HEK293T (cell line): ENCODE results near the gene TMEM35B.

Source experiments
- CTCF ChIA-PET: fragments of 350-600 bp; formaldehyde crosslinking; extraction: SDS; loops from one replicate; lab custom pipeline; 2021; ENCODE audit warnings: antibody characterized with exemption, inconsistent platforms; lab: Yijun Ruan, JAX
- POLR2A ChIA-PET: fragments of 350-600 bp; formaldehyde crosslinking; extraction: SDS; loops from one replicate; lab custom pipeline; 2020; ENCODE audit warnings: antibody characterized with exemption, inconsistent platforms; lab: Yijun Ruan, JAX
- DNase-seq: peaks from one replicate; pipeline ENCODE4 v3.0.0; 2012; ENCODE audit warnings: mixed read lengths; ENCODE audit errors: extremely low spot score
- ARNT ChIP-seq: fragments of 450-650 bp; IDR thresholded peaks from 2 replicates; pipeline ENCODE4 v1.6.1; 2017; ENCODE audit warnings: mild to moderate bottlenecking
- BHLHE40 ChIP-seq: fragments of 450-650 bp; IDR thresholded peaks from 2 replicates; pipeline ENCODE4 v1.6.1; 2016; ENCODE audit warnings: mild to moderate bottlenecking, moderate library complexity, borderline replicate concordance
- CTBP1 ChIP-seq: fragments of 450-650 bp; IDR thresholded peaks from 2 replicates; pipeline ENCODE4 v1.6.1; 2016; ENCODE audit warnings: borderline replicate concordance
- ELF4 ChIP-seq: fragments of 450-650 bp; IDR thresholded peaks from 2 replicates; pipeline ENCODE4 v1.6.1; 2017; ENCODE audit warnings: antibody characterized with exemption
- FOXA1 ChIP-seq: fragments of 450-650 bp; IDR thresholded peaks from 2 replicates; pipeline ENCODE4 v1.6.1; 2016; ENCODE audit warnings: mild to moderate bottlenecking
- FOXK2 ChIP-seq: fragments of 450-650 bp; IDR thresholded peaks from 2 replicates; pipeline ENCODE4 v1.6.1; 2016; ENCODE audit warnings: mild to moderate bottlenecking
- FOXM1 ChIP-seq: fragments of 450-650 bp; IDR thresholded peaks from 2 replicates; pipeline ENCODE4 v1.6.1; 2017; ENCODE audit warnings: mild to moderate bottlenecking, borderline replicate concordance
- HDGF ChIP-seq: fragments of 450-650 bp; IDR thresholded peaks from 2 replicates; pipeline ENCODE4 v1.6.1; 2017; ENCODE audit warnings: antibody characterized with exemption, borderline replicate concordance
- L3MBTL2 ChIP-seq: fragments of 450-650 bp; conservative IDR thresholded peaks from 2 replicates; pipeline ENCODE4 v1.6.1; 2016; ENCODE audit warnings: mild to moderate bottlenecking
- LEF1 ChIP-seq: fragments of 450-650 bp; IDR thresholded peaks from 2 replicates; pipeline ENCODE4 v1.6.1; 2017; ENCODE audit warnings: mild to moderate bottlenecking, borderline replicate concordance
- NFRKB ChIP-seq: fragments of 450-650 bp; IDR thresholded peaks from 2 replicates; pipeline ENCODE4 v1.6.1; 2016; ENCODE audit warnings: mild to moderate bottlenecking, moderate library complexity
- PKNOX1 ChIP-seq: fragments of 450-650 bp; IDR thresholded peaks from 2 replicates; pipeline ENCODE4 v1.6.1; 2016
- SP1 ChIP-seq: fragments of 450-650 bp; IDR thresholded peaks from 2 replicates; pipeline ENCODE4 v1.6.1; 2017
- SUZ12 ChIP-seq: fragments of 450-650 bp; IDR thresholded peaks from 2 replicates; pipeline ENCODE4 v1.6.1; 2016; ENCODE audit warnings: mild to moderate bottlenecking
- TARDBP ChIP-seq: fragments of 450-650 bp; IDR thresholded peaks from 2 replicates; pipeline ENCODE4 v1.6.1; 2016
- ZNF384 ChIP-seq: fragments of 450-650 bp; IDR thresholded peaks from 2 replicates; pipeline ENCODE4 v1.6.1; 2016

TMEM35B gene

GRCh38 chr1:35029761-35030160 is 44.6 kb upstream of the TMEM35B start:
- POLR2A ChIA-PET, result interaction anchor here (0.8 to 3.2 kb wide), 4 partner anchors 12 to 170 kb away, joined by 3 to 17 read pairs (median 6); partner anchors contain the start of genes SFPQ, SMIM12 and ZMYM1
- CTCF ChIA-PET, result no interaction called here
- DNase-seq, result no peak
- no peak for TF ChIP-seq SUZ12
- no peak for TF ChIP-seq SP1
- TF ChIP-seq CTBP1, result no peak
- no peak for TF ChIP-seq ELF4
- no peak for TF ChIP-seq L3MBTL2
- no peak for TF ChIP-seq PKNOX1
- no peak for TF ChIP-seq BHLHE40
- TF ChIP-seq FOXM1, result no peak
- no peak for TF ChIP-seq LEF1
- no peak for TF ChIP-seq NFRKB
- no peak for TF ChIP-seq ZNF384
- no peak for TF ChIP-seq FOXK2
- no peak for TF ChIP-seq FOXA1
- TF ChIP-seq TARDBP, result no peak
- TF ChIP-seq ARNT, result no peak
- TF ChIP-seq HDGF, result no peak

- CTCF ChIA-PET, result interaction anchor here (0.5 kb wide), 1 partner anchor 112 kb away, joined by 3 read pairs; no protein-coding TSS in a partner anchor
- POLR2A ChIA-PET, result no interaction called here
- TF ChIP-seq LEF1 (no peak), L3MBTL2 (no peak), ARNT (no peak), SUZ12 (no peak), PKNOX1 (no peak), BHLHE40 (no peak), NFRKB (no peak), ZNF384 (no peak), ELF4 (no peak), FOXK2 (no peak), TARDBP (no peak), FOXM1 (no peak), FOXA1 (no peak), HDGF (no peak), SP1 (no peak), CTBP1 (no peak)
- no peak for DNase-seq
Measured at GRCh38 chr1:35016406-35016805, 31.3 kb upstream of the TMEM35B start.

- ChIA-PET POLR2A (interaction anchor here (1.7 kb wide), 1 partner anchor 29 kb away, joined by 6 read pairs; the partner anchor contains the start of gene TMEM35B), CTCF (no interaction called here)
- TF ChIP-seq FOXM1, result no peak
- no peak for TF ChIP-seq LEF1
- TF ChIP-seq SP1, result no peak
- TF ChIP-seq CTBP1, result no peak
- TF ChIP-seq PKNOX1, result no peak
- no peak for TF ChIP-seq HDGF
- TF ChIP-seq SUZ12, result no peak
- TF ChIP-seq ZNF384, result no peak
- no peak for TF ChIP-seq L3MBTL2
- no peak for DNase-seq
Measured at GRCh38 chr1:35014486-35014885, 29.3 kb upstream of the TMEM35B start.

- POLR2A ChIA-PET, result interaction anchor here (1.1 to 1.9 kb wide), 2 partner anchors 21 to 187 kb away, joined by 4 to 10 read pairs; partner anchors contain the start of genes SFPQ and TMEM35B
- TF ChIP-seq SUZ12 (no peak), PKNOX1 (no peak), L3MBTL2 (no peak), ZNF384 (no peak), CTBP1 (no peak)
- DNase-seq, result no peak
- CTCF ChIA-PET, result no interaction called here
Measured at GRCh38 chr1:35005711-35006110, 20.6 kb upstream of the TMEM35B start.

GRCh38 chr1:35001743-35002142 is 16.6 kb upstream of the TMEM35B start:
- DNase-seq, result no peak
- no peak for TF ChIP-seq L3MBTL2
- no peak for TF ChIP-seq ZNF384
- no peak for TF ChIP-seq SUZ12
- no peak for TF ChIP-seq BHLHE40
- TF ChIP-seq SP1, result no peak
- TF ChIP-seq ARNT, result no peak
- TF ChIP-seq ELF4, result no peak
- no peak for TF ChIP-seq HDGF
- TF ChIP-seq PKNOX1, result no peak
- TF ChIP-seq LEF1, result no peak
- TF ChIP-seq FOXA1, result no peak
- no peak for TF ChIP-seq TARDBP
- no peak for TF ChIP-seq NFRKB
- no peak for TF ChIP-seq FOXM1
- TF ChIP-seq CTBP1, result no peak
- TF ChIP-seq FOXK2, result no peak
- ChIA-PET POLR2A (no interaction called here), CTCF (no interaction called here)
